Fibroblast of lung (primary cell): ENCODE data around the gene MAPK4. TPM values are rescaled to one million over a fixed set of nuclear protein-coding genes. Genes with fewer than 3 reads are reported as not detected.

Experiments used
- DNase-seq, 2 donors: peaks; one replicate each; pipeline versions ENCODE4 v3.0.0 to v3.0.0-alpha.2; 2010; ENCODE audit warnings: low read depth in 2 of 2
- H2AFZ ChIP-seq: 2 replicates; pipeline ENCODE4 v1.5.1; 2012; ENCODE audit warnings: low read length, control low read depth, inconsistent platforms
- H3K27ac ChIP-seq: 2 replicates; pipeline ENCODE4 v1.5.1; 2011; ENCODE audit warnings: low read length, control low read depth; ENCODE audit not compliant: insufficient read depth
- H3K27me3 ChIP-seq: 2 replicates; pipeline ENCODE4 v1.5.1; 2011; ENCODE audit warnings: mild to moderate bottlenecking, low read length; ENCODE audit not compliant: control insufficient read depth, insufficient read depth
- H3K36me3 ChIP-seq: 2 replicates; pipeline ENCODE4 v1.5.1; 2011; ENCODE audit warnings: low read length; ENCODE audit not compliant: control insufficient read depth, insufficient read depth
- H3K4me1 ChIP-seq: 2 replicates; pipeline ENCODE4 v1.5.1; 2011; ENCODE audit warnings: low read length; ENCODE audit not compliant: control insufficient read depth, insufficient read depth; ENCODE audit errors: extremely low read depth
- H3K4me2 ChIP-seq: 2 replicates; pipeline ENCODE4 v1.5.1; 2011; ENCODE audit warnings: low read length, control low read depth; ENCODE audit not compliant: insufficient read depth; ENCODE audit errors: extremely low read depth
- H3K4me3 ChIP-seq, 4 experiments: fragments of 200-600 bp in 1 of 4; sonication (generic) in 1 of 4; replicated peaks in 1 of 4; 2 replicates each; pipeline ENCODE4 v1.5.1; 2011 to 2016; ENCODE audit warnings: low read length in 4 of 4, low read depth in 3 of 4, mild to moderate bottlenecking in 3 of 4, control low read depth in 2 of 4, inconsistent platforms in 1 of 4, mixed read lengths in 1 of 4; ENCODE audit not compliant: insufficient read depth in 1 of 4; ENCODE audit errors: control extremely low read depth in 1 of 4
- H3K79me2 ChIP-seq: 2 replicates; pipeline ENCODE4 v1.5.1; 2012; ENCODE audit warnings: mild to moderate bottlenecking, low read length, inconsistent platforms; ENCODE audit not compliant: control insufficient read depth, insufficient read depth
- H3K9ac ChIP-seq: 2 replicates; pipeline ENCODE4 v1.5.1; 2011; ENCODE audit warnings: mild to moderate bottlenecking, low read length, control low read depth; ENCODE audit not compliant: insufficient read depth
- H3K9me3 ChIP-seq: 2 replicates; pipeline ENCODE4 v1.5.1; 2012; ENCODE audit warnings: low read depth, low read length; ENCODE audit not compliant: control insufficient read depth, insufficient read depth
- H4K20me1 ChIP-seq: 2 replicates; pipeline ENCODE4 v1.5.1; 2011; ENCODE audit warnings: low read length; ENCODE audit not compliant: control insufficient read depth, insufficient read depth; ENCODE audit errors: extremely low read depth
- CTCF ChIP-seq, 2 donors: IDR thresholded peaks in 1 of 2; conservative IDR thresholded peaks in 1 of 2; 1 replicate in 1 of 2; 2 replicates in 1 of 2; pipeline ENCODE4 v1.5.1; 2011 to 2012; ENCODE audit warnings: low read length in 2 of 2, control low read depth in 1 of 2, inconsistent platforms in 1 of 2, low read depth in 1 of 2, mild to moderate bottlenecking in 1 of 2
- EZH2 ChIP-seq: IDR thresholded peaks from 2 replicates; pipeline ENCODE4 v1.5.1; 2012; ENCODE audit warnings: low read length, control low read depth, mild to moderate bottlenecking; ENCODE audit errors: missing control alignments
- polyA plus RNA-seq, 2 donors: library from polyadenylated mRNA; depleted of rRNA in 1 of 2; stranded (reverse) in 1 of 2; unstranded in 1 of 2; fragments of >200 nt; gene quantifications; 2 replicates each; pipeline ENCODE4 v1.2.1, GENCODE V29; 2011 to 2012; ENCODE audit warnings: missing spikeins in 1 of 2
- total RNA-seq: library from RNA; depleted of rRNA; stranded (reverse); fragments of >200 nt; gene quantifications from 2 replicates; pipeline ENCODE4 v1.2.1, GENCODE V29; 2014

Gene MAPK4
- total and polyA plus RNA-seq, 2 donors (not counting 1 experiment from before 2014, with no cell fraction given), result not detected

- no peak overlapping the region for H3K4me3 ChIP-seq
- no peak for DNase-seq
- H2AFZ ChIP-seq, result no peak overlapping the region
- H3K4me2 ChIP-seq, result no peak overlapping the region
- H3K27me3 ChIP-seq, result no peaks in the 10 kb centered on the region
- H3K9me3 ChIP-seq, result no peaks in the 10 kb centered on the region
- H3K79me2 ChIP-seq, result no peaks in the 10 kb centered on the region
- H3K27ac ChIP-seq, result no peak overlapping the region
- no peak overlapping the region for H3K9ac ChIP-seq
- TF ChIP-seq CTCF (conservative IDR thresholded peaks at IDR 0.05 in 1 of 2, IDR thresholded peaks at IDR 0.05 in 1 of 2; ENCODE audit: low read depth in 1 of 2, low read length in 2 of 2), result no peak
- TF ChIP-seq EZH2, result no peak
- no peaks in the 10 kb centered on the region for H4K20me1 ChIP-seq
- H3K4me1 ChIP-seq, result no peaks in the 10 kb centered on the region
- no peaks in the 10 kb centered on the region for H3K36me3 ChIP-seq
Observed at GRCh38 chr18:50750546-50750945, 190.7 kb downstream of the MAPK4 start.

GRCh38 chr18:50751490-50751889 lies 191.6 kb downstream of the MAPK4 start:
- Histone ChIP-seq H3K36me3 (no peaks in the 10 kb centered on the region), H3K4me3 (no peak overlapping the region), H3K9ac (no peak overlapping the region), H3K4me2 (no peak overlapping the region), H2AFZ (no peak overlapping the region), H3K9me3 (no peaks in the 10 kb centered on the region), H3K27ac (no peak overlapping the region), H3K4me1 (no peaks in the 10 kb centered on the region), H3K79me2 (no peaks in the 10 kb centered on the region), H3K27me3 (no peaks in the 10 kb centered on the region), H4K20me1 (no peaks in the 10 kb centered on the region)
- no peak for TF ChIP-seq CTCF (conservative IDR thresholded peaks at IDR 0.05 in 1 of 2, IDR thresholded peaks at IDR 0.05 in 1 of 2; ENCODE audit: low read depth in 1 of 2, low read length in 2 of 2)
- no peak for DNase-seq

GRCh38 chr18:50751947-50752346 lies 192.1 kb downstream of the MAPK4 start:
- H2AFZ ChIP-seq, result no peak overlapping the region
- H3K4me3 ChIP-seq, result no peak overlapping the region
- H3K9me3 ChIP-seq, result no peaks in the 10 kb centered on the region
- H3K9ac ChIP-seq, result no peak overlapping the region
- no peak overlapping the region for H3K27ac ChIP-seq
- H3K79me2 ChIP-seq, result no peaks in the 10 kb centered on the region
- H4K20me1 ChIP-seq, result no peaks in the 10 kb centered on the region
- TF ChIP-seq EZH2, result no peak
- TF ChIP-seq CTCF (conservative IDR thresholded peaks at IDR 0.05 in 1 of 2, IDR thresholded peaks at IDR 0.05 in 1 of 2; ENCODE audit: low read depth in 1 of 2, low read length in 2 of 2), result no peak
- H3K36me3 ChIP-seq, result no peaks in the 10 kb centered on the region
- no peaks in the 10 kb centered on the region for H3K27me3 ChIP-seq
- DNase-seq, result no peak
- no peaks in the 10 kb centered on the region for H3K4me1 ChIP-seq
- no peak overlapping the region for H3K4me2 ChIP-seq
